ENCODE data around the gene CFAP100. TPM values are rescaled to one million over a fixed set of nuclear protein-coding genes. Genes with fewer than 3 reads are reported as not detected.
A peak's percentile ranks its signal among the peaks of the same experiment; 100 is the strongest.

CFAP100 gene
- total and polyA plus RNA-seq, 9 of the 15 experiments (the other 6 are each of a cell fraction or from before 2014, with no cell fraction given) = not detected

GRCh38 chr3:126389112-126389793 lies 5.5 kb upstream of the CFAP100 start (continued):
- TF ChIP-seq SMARCB1 (IDR thresholded peaks at IDR 0.05; ENCODE audit: insufficient read length, low read depth) (no peak), CHD2 (IDR thresholded peaks at IDR 0.05; ENCODE audit: low read depth, low read length) (no peak), MTA3 (IDR thresholded peaks at IDR 0.05; ENCODE audit: borderline replicate concordance) (no peak; the same call in 1 of the 2 replicates), MTA1 (IDR thresholded peaks at IDR 0.05; ENCODE audit: borderline replicate concordance) (no peak), ZFP30 (CRISPR knock-in tag; IDR thresholded peaks at IDR 0.05; ENCODE audit: borderline replicate concordance) (no peak), ZNF274 (IDR thresholded peaks at IDR 0.05; ENCODE audit: borderline replicate concordance, low read depth, low read length) (no peak), ZNF436 (CRISPR knock-in tag; IDR thresholded peaks at IDR 0.05) (no peak), KLF1 (tag; IDR thresholded peaks at IDR 0.05) (peak; percentile 94), ZBTB43 (CRISPR knock-in tag; IDR thresholded peaks at IDR 0.05) (no peak), MAX (CRISPR knock-in tag; IDR thresholded peaks at IDR 0.05) (peak; percentile 58; the same call in 1 of the 2 replicates), HOXB6 (CRISPR knock-in tag; IDR thresholded peaks at IDR 0.05; ENCODE audit: borderline replicate concordance) (no peak), HDAC3 (IDR thresholded peaks at IDR 0.05; ENCODE audit: borderline replicate concordance, partially characterized antibody) (no peak), ZNF609 (CRISPR knock-in tag; IDR thresholded peaks at IDR 0.05; ENCODE audit: borderline replicate concordance) (no peak), ZBTB12 (CRISPR knock-in tag; IDR thresholded peaks at IDR 0.05) (no peak), GABPB1 (CRISPR knock-in tag; IDR thresholded peaks at IDR 0.05) (peak; percentile 52), NCOA1 (IDR thresholded peaks at IDR 0.05; ENCODE audit: low read depth) (no peak), HNRNPK (IDR thresholded peaks at IDR 0.05; ENCODE audit: low read depth, low read length, poor library complexity, severe bottlenecking) (no peak), SP2 (IDR thresholded peaks at IDR 0.05; ENCODE audit: extremely low read depth, low read depth, low read length, poor library complexity, severe bottlenecking) (no peak), MAFK (IDR thresholded peaks at IDR 0.05; ENCODE audit: low read length) (no peak), RBM22 (IDR thresholded peaks at IDR 0.05; ENCODE audit: low read depth, low read length, poor library complexity, severe bottlenecking) (no peak)

All from K562 (cell line).